Islet precursor cell (in vitro differentiated cells): ENCODE data around the gene CEACAM19.
A peak's percentile ranks its signal among the peaks of the same experiment; 100 is the strongest.
"Not testable (repeated sequence)": the region's sequence is repeated elsewhere in the genome, so short reads cannot be mapped to it uniquely, and the experiment has no call there.

ENCODE experiments used
- DNase-seq: peaks from one replicate; pipeline ENCODE4 v3.0.0-alpha.2; 2018

CEACAM19 gene

GRCh38 chr19:44703336-44704078, 32.2 kb downstream of the CEACAM19 start:
- DNase-seq, result no peak

- DNase-seq, result no peak
Observed at GRCh38 chr19:44704982-44705381, 33.7 kb downstream of the CEACAM19 start.

- no peak for DNase-seq
Observed at GRCh38 chr19:44705502-44706010, 34.3 kb downstream of the CEACAM19 start.

GRCh38 chr19:44706506-44707236, 35.4 kb downstream of the CEACAM19 start:
- DNase-seq, result no peak

GRCh38 chr19:44707794-44708193, 36.5 kb downstream of the CEACAM19 start:
- no peak for DNase-seq

- no peak for DNase-seq
Observed at GRCh38 chr19:44708940-44709339, 37.7 kb downstream of the CEACAM19 start.

GRCh38 chr19:44709434-44710266, 38.4 kb downstream of the CEACAM19 start:
- DNase-seq, result not testable (repeated sequence)

- no peak for DNase-seq
Observed at GRCh38 chr19:44710483-44710882, 39.2 kb downstream of the CEACAM19 start.

GRCh38 chr19:44712864-44713515, 41.7 kb downstream of the CEACAM19 start:
- DNase-seq, result no peak

GRCh38 chr19:44714597-44715169, 43.4 kb downstream of the CEACAM19 start:
- no peak for DNase-seq

- DNase-seq, result no peak
Observed at GRCh38 chr19:44717603-44718002, 46.3 kb downstream of the CEACAM19 start.

- DNase-seq, result peak; percentile 82
Observed at GRCh38 chr19:44718441-44719261, 47.4 kb downstream of the CEACAM19 start.

GRCh38 chr19:44719262-44719701, 48.0 kb downstream of the CEACAM19 start:
- no peak for DNase-seq

- not testable (repeated sequence) for DNase-seq
Observed at GRCh38 chr19:44720396-44720795, 49.1 kb downstream of the CEACAM19 start.

GRCh38 chr19:44720945-44721344, 49.7 kb downstream of the CEACAM19 start:
- DNase-seq, result no peak

- not testable (repeated sequence) for DNase-seq
Observed at GRCh38 chr19:44721369-44721768, 50.1 kb downstream of the CEACAM19 start.

GRCh38 chr19:44722131-44723121, 51.1 kb downstream of the CEACAM19 start:
- DNase-seq, result no peak

GRCh38 chr19:44723299-44723951, 52.1 kb downstream of the CEACAM19 start:
- DNase-seq, result no peak

- DNase-seq, result peak; percentile 94
Observed at GRCh38 chr19:44723952-44724319, 52.7 kb downstream of the CEACAM19 start.
